NCI-H1694 (cell line): ENCODE results near the gene TRIOBP.
"Not testable (repeated sequence)": the region's sequence is repeated elsewhere in the genome, so short reads cannot be mapped to it uniquely, and the experiment has no call there.

Experiments
- DNase-seq: peaks from one replicate; lab custom pipeline; 2025; lab: John Stamatoyannopoulos, UW

Gene TRIOBP

DNA sequence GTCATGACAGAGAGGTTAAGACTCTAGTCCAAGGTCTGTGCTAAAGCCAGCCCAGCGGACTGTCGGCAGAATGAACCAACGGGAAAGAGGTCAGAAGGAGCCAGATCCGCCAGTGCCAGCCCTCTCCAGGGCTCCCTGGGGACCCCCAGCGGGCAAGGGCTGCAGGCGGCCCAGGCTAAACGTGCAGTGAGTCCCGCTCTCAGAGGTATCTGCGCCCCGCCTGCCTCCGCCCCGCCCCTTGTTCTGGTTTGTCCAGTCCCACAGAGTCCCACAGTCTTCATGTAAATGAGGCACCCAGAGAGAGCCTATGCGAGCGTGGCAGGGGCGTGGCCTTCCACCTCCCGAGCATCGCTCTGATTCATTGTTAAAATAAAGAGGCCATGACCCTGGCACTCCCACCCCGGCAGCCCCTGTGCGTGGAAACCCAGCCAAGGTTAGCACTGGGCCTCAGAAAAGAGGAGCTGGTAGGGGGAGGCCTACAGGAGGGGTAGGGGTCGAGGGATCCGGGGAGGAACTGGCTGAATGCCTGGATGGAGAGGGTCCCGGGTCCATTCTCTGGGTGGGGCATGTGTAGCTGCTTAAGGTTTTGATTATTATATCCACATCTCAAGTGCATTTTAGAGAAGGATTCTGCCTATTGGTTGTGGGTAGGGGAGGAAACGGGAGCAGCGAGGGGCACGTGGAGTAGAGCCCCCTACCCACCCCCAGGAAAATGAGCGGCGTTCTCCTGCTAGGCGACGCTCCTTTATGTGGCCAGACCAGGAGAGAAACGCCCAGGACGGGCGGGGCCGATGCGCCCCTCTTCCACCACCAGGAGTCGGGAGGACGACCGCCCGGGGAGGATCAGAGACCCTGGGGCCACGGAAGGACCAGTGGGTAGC, at the start of gene TRIOBP:
Gene TRIOBP (plus strand): TSS at position 392 of the 881 bp plus-strand sequence. CDS start 4,318 bp downstream, outside the sequence.
- DNase-seq: peak; percentile 92

DNA sequence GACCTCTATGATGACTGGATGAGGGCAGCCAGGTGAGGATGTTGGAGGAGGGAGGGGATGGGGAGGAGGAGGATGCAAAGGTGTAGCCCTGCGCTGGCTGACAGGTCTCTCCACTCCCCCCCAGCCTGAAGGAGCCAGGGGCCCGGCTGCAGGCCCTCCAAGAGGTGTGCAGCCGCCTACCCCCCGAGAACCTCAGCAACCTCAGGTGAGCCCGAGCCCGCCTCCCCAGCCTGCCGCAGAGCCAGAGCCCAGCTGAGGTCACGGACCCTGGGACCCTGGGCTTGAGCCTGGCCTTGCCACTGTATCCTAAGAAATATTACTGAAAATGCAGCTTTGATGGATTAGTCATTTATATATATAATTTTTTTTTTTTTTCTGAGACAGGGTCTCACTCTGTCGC, 49.5 kb upstream of the TRIOBP start:
- DNase-seq: no peak

GRCh38 chr22:37647928-37648327, 48.9 kb upstream of the TRIOBP start:
- no peak for DNase-seq

GRCh38 chr22:37650463-37651136, 46.2 kb upstream of the TRIOBP start:
- no peak for DNase-seq

GRCh38 chr22:37654563-37655251, 42.1 kb upstream of the TRIOBP start:
- DNase-seq: no peak

GRCh38 chr22:37655252-37655563, 41.6 kb upstream of the TRIOBP start:
- DNase-seq: no peak

DNA sequence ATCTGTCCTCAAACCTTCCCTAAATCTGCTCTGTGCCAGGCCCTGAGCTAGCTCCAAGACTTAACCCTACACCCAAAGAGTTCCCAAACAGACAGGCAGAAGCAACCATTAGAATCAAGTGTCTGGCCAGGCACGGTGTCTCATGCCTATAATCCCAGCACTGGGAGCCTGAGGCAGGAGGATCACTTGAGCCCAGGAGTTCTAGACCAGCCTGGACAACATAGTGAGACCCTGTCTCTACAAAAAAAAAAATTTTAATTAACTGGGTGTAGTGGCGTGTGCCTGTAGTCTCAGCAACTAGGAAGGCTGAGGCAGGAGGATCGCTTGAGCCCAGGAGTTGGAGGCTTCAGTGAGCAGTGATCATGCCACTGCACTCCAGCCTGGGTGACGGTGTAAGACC, 40.3 kb upstream of the TRIOBP start:
- not testable (repeated sequence) for DNase-seq

- DNase-seq: no peak
Observed at GRCh38 chr22:37657590-37658132, 39.2 kb upstream of the TRIOBP start.

GRCh38 chr22:37658133-37659065, 38.4 kb upstream of the TRIOBP start, which contains the start of gene PDXP:
Gene PDXP (plus strand): TSS chr22:37658723. CDS start chr22:37658783, 60 bp downstream.
- DNase-seq: peak; percentile 98

DNA sequence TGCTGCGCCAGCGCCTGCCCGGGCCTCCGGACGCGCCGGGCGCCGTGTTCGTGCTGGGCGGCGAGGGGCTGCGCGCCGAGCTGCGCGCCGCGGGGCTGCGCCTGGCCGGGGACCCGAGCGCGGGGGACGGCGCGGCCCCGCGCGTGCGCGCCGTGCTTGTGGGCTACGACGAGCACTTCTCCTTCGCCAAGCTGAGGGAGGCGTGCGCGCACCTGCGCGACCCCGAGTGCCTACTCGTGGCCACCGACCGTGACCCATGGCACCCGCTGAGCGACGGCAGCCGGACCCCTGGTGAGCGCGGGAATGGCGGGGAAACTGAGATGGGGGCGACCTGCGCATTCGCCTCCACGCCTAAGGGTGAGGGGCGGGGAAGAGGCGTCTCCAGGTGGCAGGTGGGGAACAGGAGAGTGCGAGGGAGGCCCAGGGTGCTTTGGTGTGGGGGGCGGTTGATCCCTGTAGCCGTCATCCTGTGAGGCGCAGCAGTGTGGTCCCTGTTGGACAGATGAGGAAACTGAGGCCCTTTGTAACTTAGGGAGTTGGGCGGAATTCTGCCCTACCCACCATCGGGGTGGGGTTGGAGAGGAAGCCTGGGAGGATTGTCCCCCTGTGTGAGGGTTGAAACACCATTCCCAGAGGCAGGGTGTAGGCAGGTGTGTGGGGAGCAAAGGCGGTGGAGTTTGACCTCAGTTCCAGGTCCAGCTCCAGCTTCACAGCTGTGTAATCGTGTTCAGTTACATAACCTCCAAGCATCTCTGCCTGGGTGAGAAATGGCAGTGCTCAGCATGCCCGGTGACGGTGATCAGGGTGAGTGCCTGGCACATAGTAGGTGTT, 37.6 kb upstream of the TRIOBP start:
- DNase-seq: no peak

DNA sequence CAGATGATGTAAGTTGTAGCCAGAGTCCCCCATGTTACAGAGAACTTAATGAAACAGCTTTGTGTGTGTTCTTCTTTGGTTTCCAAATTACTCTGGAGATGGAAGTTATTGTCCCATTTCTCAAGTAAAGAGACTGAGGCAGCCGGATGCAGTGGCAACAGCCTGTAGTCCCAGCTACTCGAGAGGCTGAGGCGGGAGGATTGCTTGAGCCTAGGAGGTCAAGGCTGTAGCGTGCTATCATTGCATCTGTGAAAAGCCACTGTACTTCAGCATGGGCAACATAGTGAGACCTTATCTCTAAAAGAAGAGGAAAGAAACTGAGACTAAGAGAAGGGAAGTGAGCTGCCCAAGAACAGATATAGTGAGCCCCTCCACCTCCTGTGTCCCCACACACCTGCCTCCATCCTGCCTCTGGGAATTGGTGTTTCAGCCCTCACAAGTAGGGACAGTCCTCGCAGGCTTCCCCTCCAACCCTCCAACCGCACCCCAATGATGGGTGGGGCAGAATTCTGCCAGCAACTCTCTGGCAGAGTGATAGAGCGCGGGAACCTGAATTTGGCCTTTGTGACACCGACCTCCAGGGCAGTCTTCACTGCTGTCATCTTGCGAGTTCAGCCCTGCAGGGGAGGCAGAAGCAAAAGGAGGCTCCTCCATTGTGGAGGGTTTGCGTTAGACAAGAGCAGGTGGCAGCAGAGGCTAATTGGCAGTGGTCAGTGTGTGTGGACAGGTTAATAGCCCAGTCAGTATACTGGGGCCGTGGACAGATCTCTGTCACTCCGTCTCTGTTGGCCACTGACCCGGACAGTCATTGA, 36.7 kb upstream of the TRIOBP start:
- DNase-seq: no peak

DNA sequence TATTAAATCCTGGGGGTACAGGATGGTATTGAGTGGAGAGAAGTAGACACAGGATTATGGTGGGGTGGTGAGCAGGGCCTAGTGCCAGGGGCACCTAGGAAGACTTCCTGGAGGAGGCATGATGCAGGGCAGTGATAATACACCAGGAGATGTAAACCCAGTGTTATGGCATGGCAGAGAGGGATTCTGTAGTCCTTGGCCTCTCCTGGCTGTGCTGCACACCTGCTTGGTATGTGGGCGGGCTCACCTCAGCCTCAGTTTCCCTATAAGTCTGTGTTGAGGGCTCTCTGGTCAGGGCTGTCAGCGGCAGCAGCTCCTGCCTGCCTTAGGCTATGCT, 36.2 kb upstream of the TRIOBP start:
- DNase-seq: no peak

GRCh38 chr22:37661160-37661924, 35.5 kb upstream of the TRIOBP start:
- DNase-seq: peak; percentile 25

DNA sequence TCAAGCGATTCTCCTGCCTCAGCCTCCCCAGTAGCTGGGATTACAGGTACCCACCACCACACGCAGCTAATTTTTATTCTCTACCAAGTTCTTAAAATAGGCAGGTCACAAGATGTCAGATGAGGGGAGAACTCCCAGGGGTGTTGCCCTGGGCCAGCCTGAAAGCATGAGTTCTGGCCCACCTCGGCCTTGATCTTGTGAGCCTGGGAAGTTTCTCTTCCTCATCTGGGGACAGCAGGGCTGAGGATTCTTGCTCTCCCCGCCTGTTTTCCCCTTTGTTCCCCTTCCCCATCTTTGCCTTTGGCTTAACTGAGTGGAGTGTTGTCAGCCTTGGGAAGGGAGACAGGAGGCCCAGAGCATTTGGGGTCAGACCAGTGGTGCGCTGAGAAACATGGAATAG, 34.8 kb upstream of the TRIOBP start:
- no peak for DNase-seq

GRCh38 chr22:37663521-37664140, 33.2 kb upstream of the TRIOBP start:
- no peak for DNase-seq

GRCh38 chr22:37664249-37665101, 32.4 kb upstream of the TRIOBP start:
- DNase-seq: no peak

DNA sequence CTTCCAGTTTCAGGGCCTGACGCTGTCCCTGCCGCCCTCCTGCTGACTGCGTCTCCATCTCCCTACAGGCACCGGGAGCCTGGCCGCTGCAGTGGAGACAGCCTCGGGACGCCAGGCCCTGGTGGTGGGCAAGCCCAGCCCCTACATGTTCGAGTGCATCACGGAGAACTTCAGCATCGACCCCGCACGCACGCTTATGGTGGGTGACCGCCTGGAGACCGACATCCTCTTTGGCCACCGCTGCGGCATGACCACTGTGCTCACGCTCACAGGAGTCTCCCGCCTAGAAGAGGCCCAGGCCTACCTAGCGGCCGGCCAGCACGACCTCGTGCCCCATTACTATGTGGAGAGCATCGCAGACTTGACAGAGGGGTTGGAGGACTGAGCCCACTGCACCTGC, 31.4 kb upstream of the TRIOBP start:
- no peak for DNase-seq

DNA sequence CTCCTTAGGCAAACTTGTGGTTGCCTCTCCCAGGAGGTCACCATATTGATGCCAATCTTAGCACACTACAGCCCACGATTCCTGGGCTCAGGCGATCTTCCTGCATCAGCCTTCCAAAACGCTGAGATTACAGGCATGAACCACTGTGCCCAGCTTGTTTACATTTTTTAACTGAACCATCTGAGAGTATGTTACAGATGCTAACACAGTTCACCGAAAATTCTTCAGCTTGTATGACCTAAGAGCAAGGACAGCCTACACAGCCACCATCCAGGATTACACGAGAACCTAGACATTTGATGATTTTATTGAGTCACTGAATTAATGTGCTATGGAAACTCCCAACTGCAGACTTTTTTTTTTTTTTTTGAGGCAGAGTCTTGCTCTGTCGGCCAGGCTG, 27.3 kb upstream of the TRIOBP start:
- DNase-seq: no peak
